RWPE1 (cell line): ENCODE data around the gene TWNK.

Source experiments
- CTCF ChIA-PET: fragments of 350-600 bp; sonication (Branson Sonifier 250); formaldehyde crosslinking; extraction: SDS; loops from one replicate; lab custom pipeline; 2021; lab: Yijun Ruan, JAX
- POLR2A ChIA-PET: fragments of 400-600 bp; formaldehyde crosslinking; extraction: SDS; loops from one replicate; lab custom pipeline; 2020; ENCODE audit warnings: antibody characterized with exemption; ENCODE audit not compliant: low non-redundant PET; lab: Yijun Ruan, JAX
- DNase-seq: peaks from one replicate; pipeline ENCODE4 v3.0.0; 2012; ENCODE audit warnings: low spot score
- H3K27ac ChIP-seq: fragments of 450-650 bp; 2 replicates; pipeline ENCODE4 v1.5.1; 2017
- CTCF ChIP-seq: fragments of 450-650 bp; conservative IDR thresholded peaks from 2 replicates; pipeline ENCODE4 v1.5.1; 2017; ENCODE audit warnings: low read depth, mild to moderate bottlenecking

Gene TWNK

GRCh38 chr10:101001659-101002035 is 14.3 kb downstream of the TWNK start:
- peak overlapping the region; percentile 99 for H3K27ac ChIP-seq
- no peak for TF ChIP-seq CTCF
- POLR2A ChIA-PET: interaction anchor here (0.9 kb wide), 1 partner anchor 10 kb away, joined by 3 read pairs; no protein-coding TSS in a partner anchor
- DNase-seq: no peak
- CTCF ChIA-PET: interaction anchor here (0.6 to 5.2 kb wide), 2 partner anchors 12 to 575 kb away, joined by 3 to 24 read pairs; no protein-coding TSS in a partner anchor

GRCh38 chr10:101002456-101002855 is 15.1 kb downstream of the TWNK start:
- no peak for TF ChIP-seq CTCF
- peak overlapping the region; percentile 99 for H3K27ac ChIP-seq
- ChIA-PET POLR2A (interaction anchor here (1.1 kb wide), 1 partner anchor 10 kb away, joined by 8 read pairs; no protein-coding TSS in a partner anchor), CTCF (interaction anchor here (0.6 to 5.2 kb wide), 4 partner anchors 9 to 574 kb away, joined by 3 to 24 read pairs (median 6); no protein-coding TSS in a partner anchor)
- DNase-seq: no peak

- no peak for DNase-seq
- H3K27ac ChIP-seq: peak overlapping the region; percentile 23
- ChIA-PET CTCF (interaction anchor here (0.6 to 5.2 kb wide), 6 partner anchors 8 to 104 kb away, joined by 4 to 24 read pairs (median 8); no protein-coding TSS in a partner anchor), POLR2A (no interaction called here)
- no peak for TF ChIP-seq CTCF
Observed at GRCh38 chr10:101003639-101004206, 16.4 kb downstream of the TWNK start.

GRCh38 chr10:101005361-101005760 is 18.0 kb downstream of the TWNK start:
- DNase-seq: no peak
- CTCF ChIA-PET: interaction anchor here (0.6 to 2.4 kb wide), 3 partner anchors 11 to 61 kb away, joined by 3 to 9 read pairs (median 4); no protein-coding TSS in a partner anchor
- TF ChIP-seq CTCF: no peak
- H3K27ac ChIP-seq: no peak overlapping the region
- POLR2A ChIA-PET: no interaction called here

GRCh38 chr10:101005869-101006567 is 18.7 kb downstream of the TWNK start:
- TF ChIP-seq CTCF: no peak
- POLR2A ChIA-PET: interaction anchor here (0.9 to 1.1 kb wide), 2 partner anchors 8 to 37 kb away, joined by 3 read pairs; no protein-coding TSS in a partner anchor
- CTCF ChIA-PET: interaction anchor here (1.0 to 3.6 kb wide), 2 partner anchors 12 to 60 kb away, joined by 4 to 19 read pairs; no protein-coding TSS in a partner anchor
- DNase-seq: no peak
- peak overlapping the region; percentile 63 for H3K27ac ChIP-seq

- ChIA-PET CTCF (interaction anchor here (1.4 to 3.7 kb wide), 3 partner anchors 8 to 26 kb away, joined by 3 to 27 read pairs (median 19); partner anchors contain the start of gene LZTS2), POLR2A (interaction anchor here (0.9 to 1.1 kb wide), 2 partner anchors 8 to 36 kb away, joined by 3 read pairs; no protein-coding TSS in a partner anchor)
- no peak for TF ChIP-seq CTCF
- H3K27ac ChIP-seq: peak overlapping the region; percentile 63
- DNase-seq: no peak
Observed at GRCh38 chr10:101006593-101007098, 19.3 kb downstream of the TWNK start.
